Ovary (tissue), 9 donors: ENCODE measurements around the gene ATP6V1C2. TPM values are rescaled to one million over a fixed set of nuclear protein-coding genes. Genes with fewer than 3 reads are reported as not detected.
"Not testable (repeated sequence)": the region's sequence is repeated elsewhere in the genome, so short reads cannot be mapped to it uniquely, and the experiment has no call there.

Experiments used
- DNase-seq, 5 donors: peaks; one replicate each; pipeline ENCODE4 v3.0.0-alpha.2; 2019 to 2020
- H3K27ac ChIP-seq, 2 donors: fragments of 200-600 bp; one replicate each; pipeline versions ENCODE4 v1.5.1 to v1.8.0; 2019 to 2022
- H3K27me3 ChIP-seq: fragments of 200-600 bp; one replicate; pipeline ENCODE4 v1.8.0; 2022
- H3K36me3 ChIP-seq: fragments of 200-600 bp; sonication (generic); one replicate; pipeline ENCODE4 v1.5.1; 2019
- H3K4me1 ChIP-seq: one replicate; pipeline ENCODE4 v1.8.1; 2013; ENCODE audit warnings: mild to moderate bottlenecking, moderate library complexity; ENCODE audit not compliant: insufficient read depth
- H3K4me3 ChIP-seq: fragments of 200-600 bp; sonication (generic); one replicate; pipeline ENCODE4 v1.5.1; 2017
- H3K9me3 ChIP-seq, 2 donors: fragments of 200-600 bp in 1 of 2; sonication (generic) in 1 of 2; one replicate each; pipeline versions ENCODE4 v1.5.1 to v1.8.1; 2013 to 2019; ENCODE audit warnings: mild to moderate bottlenecking in 1 of 2, moderate library complexity in 1 of 2
- CTCF ChIP-seq, 3 donors: fragments of 450-650 bp in 2 of 3; fragments of 200-600 bp in 1 of 3; IDR thresholded peaks; one replicate each; pipeline versions ENCODE4 v1.5.1 to v1.8.0; 2016 to 2022; ENCODE audit warnings: antibody characterized with exemption in 3 of 3, mild to moderate bottlenecking in 1 of 3
- EP300 ChIP-seq: sonication (generic); formaldehyde crosslinking; IDR thresholded peaks from one replicate; pipeline ENCODE4 v1.6.1; 2017; ENCODE audit warnings: antibody characterized with exemption
- POLR2A ChIP-seq: fragments of 450-650 bp; IDR thresholded peaks from one replicate; pipeline ENCODE4 v1.6.1; 2017; ENCODE audit warnings: antibody characterized with exemption, mild to moderate bottlenecking, moderate library complexity
- WGBS, 3 donors: extraction: QIAGEN DNeasy Blood & Tissue Kit in 1 of 3; methylation state at CpG; one replicate each; pipeline versions ENCODE4 v1.1.5 to v1.1.7; 2013 to 2017; 5-methylcytosine and 5-hydroxymethylcytosine counted together
- intact Hi-C, 4 donors: fragments of 100-400 bp; cut with DNase I; formaldehyde crosslinking; loops; one replicate each; pipeline versions ENCODE4 v1.11.0 to v1.15.1; 2022 to 2023
- polyA plus RNA-seq, 2 donors: library from polyadenylated mRNA; stranded (reverse); fragments of 200-250 nt in 1 of 2; fragments of 350-450 nt in 1 of 2; fragmentation: Illumina TruSeq in 1 of 2; extraction: RNeasy Lipid Tissue Mini Kit (QIAGEN cat#74804) in 1 of 2; gene quantifications; one replicate each; pipeline ENCODE4 v1.2.3, GENCODE V29; 2013 to 2014
- total RNA-seq, 7 donors: library from RNA; depleted of rRNA in 2 of 7; stranded (reverse); fragments of >200 nt in 2 of 7; fragmentation: NEBNext Ultra II Directional in 3 of 7; extraction: Animal tissue kit (Norgen Biotek cat#: 25700) in 3 of 7; gene quantifications; one replicate each; pipeline versions ENCODE4 v1.1.0 to v1.2.4, GENCODE V29; 2016 to 2023
- donor health status: DM: no; HTN: no; CAD: no; lungs with moderate emphysema.
- donor health status: DM: no; HTN: no; CAD: no.
- donor health status: Bipolar disorder and iron deficiency.
- donor health status: DM: yes; HTN: yes; CAD: no.
- donor health status: DM: no; HTN: no; CAD: no.
- donor health status: DM: yes; HTN: yes; CAD: no.

ATP6V1C2 gene
- total and polyA plus RNA-seq, 9 donors = 0.17 to 10.8 (median 0.60) TPM; not detected in 2

GRCh38 chr2:10814142-10814541 lies 92.7 kb downstream of the ATP6V1C2 start:
- Histone ChIP-seq H3K27me3 (no peaks in the 10 kb centered on the region), H3K4me3 (no peak overlapping the region), H3K4me1 (peaks cover 2% of the 10 kb centered on the region), H3K27ac (no peak overlapping the region), H3K9me3 (no peaks in the 10 kb centered on the region), H3K36me3 (no peaks in the 10 kb centered on the region)
- TF ChIP-seq EP300 = no peak
- TF ChIP-seq CTCF (IDR thresholded peaks at IDR 0.05) = no peak
- no peak for TF ChIP-seq POLR2A
- no peak for DNase-seq
- intact Hi-C loops = no loop called here
- 45 to 54% (median 52%) methylated on average over 10 of the region's 10 CpGs for WGBS, 3 donors

- Histone ChIP-seq H3K27ac (no peak overlapping the region), H3K27me3 (no peaks in the 10 kb centered on the region), H3K4me1 (peaks cover 2% of the 10 kb centered on the region), H3K36me3 (no peaks in the 10 kb centered on the region), H3K4me3 (no peak overlapping the region), H3K9me3 (no peaks in the 10 kb centered on the region)
- TF ChIP-seq CTCF (IDR thresholded peaks at IDR 0.05) (no peak), POLR2A (no peak), EP300 (no peak)
- DNase-seq = no peak
- intact Hi-C loops = no loop called here
- 64 to 74% (median 67%) methylated on average over 16 of the region's 16 CpGs for WGBS, 3 donors
Measured at GRCh38 chr2:10814571-10815331, 93.3 kb downstream of the ATP6V1C2 start.

- TF ChIP-seq EP300 (no peak), CTCF (IDR thresholded peaks at IDR 0.05) (no peak), POLR2A (no peak)
- DNase-seq = no peak
- 53 to 57% (median 57%) methylated on average over 5 of the region's 5 CpGs for WGBS, 3 donors
- intact Hi-C loops = no loop called here
- no peaks in the 10 kb centered on the region for H3K27me3 ChIP-seq
- no peaks in the 10 kb centered on the region for H3K36me3 ChIP-seq
- no peaks in the 10 kb centered on the region for H3K9me3 ChIP-seq
- no peaks in the 10 kb centered on the region for H3K4me1 ChIP-seq
- H3K27ac ChIP-seq = no peak overlapping the region
- H3K4me3 ChIP-seq = no peak overlapping the region
Measured at GRCh38 chr2:10817413-10817812, 96.0 kb downstream of the ATP6V1C2 start.

GRCh38 chr2:10818305-10818704 lies 96.9 kb downstream of the ATP6V1C2 start:
- intact Hi-C loops, H3K27me3 ChIP-seq, H3K4me1 ChIP-seq, H3K36me3 ChIP-seq, H3K27ac ChIP-seq, H3K9me3 ChIP-seq, DNase-seq, H3K4me3 ChIP-seq: not testable (repeated sequence)
- WGBS, 3 donors = 92 to 96% (median 92%) methylated on average over 3 of the region's 3 CpGs

GRCh38 chr2:10818984-10819383 lies 97.6 kb downstream of the ATP6V1C2 start:
- no peak overlapping the region for H3K4me3 ChIP-seq
- TF ChIP-seq CTCF (IDR thresholded peaks at IDR 0.05) (no peak), POLR2A (no peak), EP300 (no peak)
- intact Hi-C loops = no loop called here
- 77 to 83% (median 82%) methylated on average over 3 of the region's 3 CpGs for WGBS, 3 donors
- H3K4me1 ChIP-seq = no peaks in the 10 kb centered on the region
- no peaks in the 10 kb centered on the region for H3K36me3 ChIP-seq
- DNase-seq = no peak
- no peaks in the 10 kb centered on the region for H3K27me3 ChIP-seq
- no peaks in the 10 kb centered on the region for H3K9me3 ChIP-seq
- H3K27ac ChIP-seq = no peak overlapping the region
